Fibroblast of gingiva (primary cell): ENCODE data around the gene RPS6KB2.
"Not testable (repeated sequence)": the region's sequence is repeated elsewhere in the genome, so short reads cannot be mapped to it uniquely, and the experiment has no call there.

ENCODE experiments used
- DNase-seq: peaks from one replicate; pipeline ENCODE4 v3.0.0-alpha.2; 2011; ENCODE audit warnings: low read depth

RPS6KB2 gene

DNA sequence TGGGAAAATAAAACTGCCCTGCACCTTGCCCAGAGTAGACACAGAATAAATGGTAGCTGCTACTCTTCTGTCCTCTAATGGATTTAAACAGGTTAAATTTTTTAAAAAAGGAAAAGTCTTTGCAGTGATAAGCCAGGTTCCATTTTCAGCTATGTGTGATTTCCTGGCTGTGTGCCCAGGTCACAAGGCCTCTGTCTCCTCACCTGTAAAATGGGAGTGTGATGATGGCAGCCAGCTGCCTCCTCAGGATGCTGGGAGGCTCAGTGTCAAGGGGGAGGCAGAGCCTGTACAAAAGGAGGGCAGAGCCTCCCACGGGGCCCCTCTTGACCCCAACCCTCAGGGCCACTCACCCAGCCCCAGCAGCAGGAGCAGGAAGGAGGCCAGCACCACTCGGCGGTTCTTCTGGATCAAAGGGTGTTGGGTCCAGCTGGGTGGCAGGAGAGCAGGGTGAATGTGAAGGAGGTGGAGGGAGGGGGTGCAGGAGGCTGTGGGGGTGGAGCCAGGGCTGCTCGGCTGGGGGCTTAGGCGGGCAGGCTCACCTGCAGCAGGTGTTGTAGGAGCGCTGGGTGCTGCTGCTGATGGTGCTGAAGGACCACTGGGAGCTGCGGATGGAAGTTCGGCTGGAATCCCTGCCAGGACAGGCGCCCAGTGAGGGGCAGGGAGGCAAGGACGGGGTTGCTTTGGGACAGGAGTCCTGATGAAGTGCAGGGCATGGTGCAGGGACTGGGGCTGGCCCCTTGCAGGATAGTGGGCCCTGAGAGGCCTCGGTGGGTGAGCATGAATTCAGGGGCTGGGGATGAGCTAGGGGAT is 38.9 kb downstream of the RPS6KB2 start:
- no peak for DNase-seq

DNA sequence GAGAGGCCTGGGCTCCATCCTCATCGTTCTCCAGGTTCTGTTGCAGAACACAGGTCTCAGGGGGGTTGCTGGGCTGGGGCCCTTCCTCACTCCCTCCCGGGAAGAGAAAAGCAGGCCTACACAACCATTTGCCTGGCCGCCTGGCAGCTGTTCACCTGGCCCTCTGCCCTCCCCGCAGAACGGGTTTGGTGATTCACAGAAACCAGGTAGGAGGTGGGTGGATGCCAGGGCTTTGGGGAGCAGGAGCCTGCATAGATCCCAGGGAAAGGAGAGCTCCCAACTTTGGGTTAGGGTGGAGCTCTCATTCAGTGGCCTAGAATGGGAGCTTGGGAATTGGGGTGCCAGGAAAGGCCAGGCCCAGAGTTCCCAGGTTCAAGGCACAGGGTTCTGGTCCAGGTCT is 39.8 kb downstream of the RPS6KB2 start:
- DNase-seq, result no peak

DNA sequence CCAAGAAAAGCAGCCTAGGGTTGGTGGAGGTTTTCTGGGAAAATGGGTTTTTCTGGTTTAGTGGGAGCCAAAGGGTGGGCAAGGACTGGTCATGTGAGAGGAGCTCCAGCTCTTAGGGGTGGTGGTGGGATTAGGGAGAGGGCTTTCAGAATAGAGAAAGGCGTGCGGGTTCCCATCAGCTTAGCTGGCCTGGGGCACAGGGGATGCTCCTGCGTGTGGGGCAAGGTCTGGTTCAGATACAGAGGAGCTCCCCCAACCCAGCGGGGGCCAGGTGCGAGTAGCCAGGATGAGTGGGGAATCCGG is 40.1 kb downstream of the RPS6KB2 start:
- DNase-seq, result no peak

DNA sequence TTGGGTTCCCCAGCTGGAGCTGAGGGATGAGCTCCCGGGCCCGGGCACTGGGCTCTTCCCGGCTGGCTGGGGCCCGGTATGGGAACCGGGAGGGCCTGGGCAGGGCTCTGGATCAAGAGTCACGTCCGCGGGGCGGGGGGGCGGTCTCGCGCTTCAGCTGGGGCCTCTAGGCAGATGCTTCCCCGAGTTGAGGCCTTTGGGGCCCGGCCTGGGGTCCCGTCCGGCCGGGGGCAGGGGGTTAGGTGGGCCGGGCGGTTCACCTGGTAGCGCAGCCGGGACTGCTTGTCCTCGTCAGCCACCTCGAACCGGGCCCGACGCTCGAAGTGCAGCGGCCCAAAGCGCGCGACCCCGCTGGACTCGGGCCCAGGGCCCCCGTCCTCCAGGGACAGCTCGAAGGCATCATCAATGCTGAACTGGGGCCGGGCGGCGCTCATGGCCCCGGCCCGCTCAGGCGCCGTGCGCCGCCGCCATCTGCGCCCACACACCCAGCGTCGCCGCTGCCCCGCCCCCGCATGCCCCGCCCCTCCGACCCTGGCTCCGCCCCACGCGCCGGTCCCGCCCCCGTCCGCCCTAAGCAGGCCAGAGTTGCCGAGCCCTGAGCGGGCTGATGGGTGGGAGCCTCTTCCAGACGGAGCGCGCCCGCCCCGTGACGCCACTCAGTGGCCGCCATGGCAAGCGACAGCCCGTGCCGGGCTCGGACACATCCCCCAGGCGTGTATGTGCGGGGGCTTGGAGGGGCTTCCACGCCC is 40.6 kb downstream of the RPS6KB2 start, which contains the start of gene TMEM134:
TMEM134 (minus strand) TSS at position 493 of the 749 bp plus-strand sequence; CDS start at position 434, 59 bp downstream.
- peak; percentile 90 for DNase-seq

DNA sequence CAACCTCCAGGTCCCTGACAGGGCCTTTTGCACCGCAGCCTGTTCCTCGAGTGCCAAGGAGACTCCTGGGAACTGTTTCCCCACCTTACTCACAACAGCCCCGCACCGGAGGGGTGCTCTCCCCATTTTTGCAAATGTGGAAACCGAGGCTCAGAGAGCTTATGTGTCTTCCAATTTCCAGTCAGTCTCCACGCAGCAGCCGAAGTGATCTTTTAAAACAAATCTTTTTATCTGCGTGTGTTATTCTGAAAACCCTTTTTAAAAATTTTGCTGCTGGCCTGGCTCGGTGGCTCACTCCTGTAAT is 41.2 kb downstream of the RPS6KB2 start:
- no peak for DNase-seq

DNA sequence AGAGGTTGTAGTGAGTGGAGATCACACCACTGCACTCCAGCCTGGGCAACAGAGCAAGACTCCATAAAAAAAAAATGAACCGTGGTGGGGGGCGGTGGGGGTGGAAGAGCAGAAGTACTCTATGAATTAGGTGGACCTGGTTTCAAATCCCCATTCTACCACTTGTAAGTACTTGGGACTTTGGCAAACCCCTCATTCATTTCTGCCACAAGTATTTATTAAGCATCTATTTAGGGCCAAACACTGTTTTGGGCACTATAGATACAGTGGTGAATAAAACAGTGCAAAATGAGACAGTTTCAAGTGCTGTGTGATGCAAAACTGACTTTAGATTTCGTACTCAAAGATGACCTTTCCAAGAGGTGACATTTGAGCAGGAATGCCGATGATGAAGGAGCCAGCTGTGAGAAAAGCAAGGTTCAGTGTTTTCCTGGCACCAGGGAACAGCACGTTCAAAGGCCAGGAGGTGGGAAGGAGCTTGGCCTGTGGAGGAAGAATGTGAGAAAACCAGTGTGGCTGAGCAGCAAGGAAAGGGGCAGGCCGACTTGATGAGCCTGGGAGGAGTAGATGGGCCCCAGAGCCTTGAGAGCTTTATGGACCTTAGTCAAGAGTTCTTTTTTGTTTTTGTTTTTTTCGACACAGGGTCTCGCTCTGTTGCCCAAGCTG is 42.2 kb downstream of the RPS6KB2 start:
- DNase-seq, result no peak

DNA sequence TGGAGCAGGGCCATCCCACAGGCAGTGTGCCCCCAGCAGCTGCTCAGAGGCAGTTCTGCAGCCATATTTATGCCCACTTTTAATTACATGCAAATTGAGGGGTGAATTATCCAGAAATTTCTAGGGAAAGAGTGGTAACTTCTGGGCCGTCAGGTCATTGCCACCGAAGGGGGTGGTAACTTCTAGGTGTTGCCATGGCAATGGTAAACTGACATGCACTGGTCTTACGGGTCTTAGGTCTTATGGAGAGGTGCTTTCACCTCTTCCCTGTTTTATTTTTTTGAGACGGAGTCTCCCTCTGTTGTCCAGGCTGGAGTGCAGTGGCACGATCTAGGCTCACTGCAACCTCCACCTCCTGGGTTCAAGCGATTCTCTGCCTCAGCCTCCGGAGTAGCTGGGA is 44.6 kb downstream of the RPS6KB2 start:
- no peak for DNase-seq

DNA sequence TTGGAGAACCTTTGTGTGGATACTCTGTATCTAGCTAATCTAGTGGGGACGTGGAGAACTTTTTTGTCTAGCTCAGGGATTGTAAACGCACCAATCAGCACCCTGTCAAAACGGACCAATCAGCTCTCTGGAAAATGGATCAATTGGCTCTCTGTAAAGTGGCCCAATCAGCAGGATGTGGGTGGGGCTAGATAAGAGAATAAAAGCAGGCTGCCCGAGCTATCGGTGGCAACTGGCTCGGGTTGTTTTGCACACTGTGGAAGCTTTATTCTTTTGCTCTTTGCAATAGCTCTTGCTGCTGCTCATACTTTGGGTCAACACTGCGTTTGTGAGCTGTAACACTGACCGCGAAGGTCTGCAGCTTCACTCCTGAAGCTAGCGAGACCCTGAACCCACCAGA is 48.4 kb downstream of the RPS6KB2 start:
- DNase-seq, result not testable (repeated sequence)

DNA sequence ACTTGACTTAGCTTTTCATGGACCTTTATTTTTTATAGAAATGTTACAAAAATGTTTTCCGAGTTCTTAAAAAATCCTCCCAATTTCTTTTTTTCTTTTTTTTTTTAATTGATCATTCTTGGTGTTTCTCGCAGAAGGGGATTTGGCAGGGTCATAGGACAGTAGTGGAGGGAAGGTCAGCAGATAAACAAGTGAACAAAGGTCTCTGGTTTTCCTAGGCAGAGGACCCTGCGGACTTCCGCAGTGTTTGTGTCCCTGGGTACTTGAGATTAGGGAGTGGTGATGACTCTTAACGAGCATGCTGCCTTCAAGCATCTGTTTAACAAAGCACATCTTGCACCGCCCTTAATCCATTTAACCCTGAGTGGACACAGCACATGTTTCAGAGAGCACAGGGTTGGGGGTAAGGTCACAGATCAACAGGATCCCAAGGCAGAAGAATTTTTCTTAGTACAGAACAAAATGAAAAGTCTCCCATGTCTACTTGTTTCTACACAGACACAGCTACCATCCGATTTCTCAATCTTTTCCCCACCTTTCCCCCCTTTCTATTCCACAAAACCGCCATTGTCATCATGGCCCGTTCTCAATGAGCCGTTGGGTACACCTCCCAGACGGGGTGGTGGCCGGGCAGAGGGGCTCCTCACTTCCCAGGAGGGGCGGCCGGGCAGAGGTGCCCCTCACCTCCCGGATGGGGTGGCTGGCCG is 49.2 kb downstream of the RPS6KB2 start:
- not testable (repeated sequence) for DNase-seq

DNA sequence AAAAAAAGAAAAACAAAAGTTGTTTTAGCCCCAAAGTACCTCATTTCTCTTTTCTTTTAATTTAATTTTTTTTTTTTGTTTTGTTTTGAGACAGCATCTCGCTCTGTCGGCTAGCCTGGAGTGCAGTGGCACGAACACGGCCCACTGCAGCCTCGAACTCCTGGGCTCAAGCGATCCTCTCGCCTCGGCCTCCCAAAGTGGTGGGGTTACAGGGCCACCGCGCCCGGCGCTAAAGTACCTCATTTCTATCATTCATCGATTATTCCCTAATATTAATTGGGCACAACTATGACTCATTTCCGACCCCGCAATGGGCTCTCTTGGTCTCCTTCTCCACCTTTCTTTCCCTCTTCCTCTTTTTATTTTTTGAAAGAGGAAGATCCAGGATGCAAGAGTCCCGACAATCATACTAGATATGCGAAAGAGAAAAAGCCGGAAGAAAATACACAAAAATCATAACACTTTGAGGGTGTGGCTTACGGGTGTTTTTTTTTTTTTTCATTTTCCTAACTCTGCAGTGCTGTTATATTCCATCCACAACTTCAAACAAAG is 54.1 kb downstream of the RPS6KB2 start:
- DNase-seq, result no peak

DNA sequence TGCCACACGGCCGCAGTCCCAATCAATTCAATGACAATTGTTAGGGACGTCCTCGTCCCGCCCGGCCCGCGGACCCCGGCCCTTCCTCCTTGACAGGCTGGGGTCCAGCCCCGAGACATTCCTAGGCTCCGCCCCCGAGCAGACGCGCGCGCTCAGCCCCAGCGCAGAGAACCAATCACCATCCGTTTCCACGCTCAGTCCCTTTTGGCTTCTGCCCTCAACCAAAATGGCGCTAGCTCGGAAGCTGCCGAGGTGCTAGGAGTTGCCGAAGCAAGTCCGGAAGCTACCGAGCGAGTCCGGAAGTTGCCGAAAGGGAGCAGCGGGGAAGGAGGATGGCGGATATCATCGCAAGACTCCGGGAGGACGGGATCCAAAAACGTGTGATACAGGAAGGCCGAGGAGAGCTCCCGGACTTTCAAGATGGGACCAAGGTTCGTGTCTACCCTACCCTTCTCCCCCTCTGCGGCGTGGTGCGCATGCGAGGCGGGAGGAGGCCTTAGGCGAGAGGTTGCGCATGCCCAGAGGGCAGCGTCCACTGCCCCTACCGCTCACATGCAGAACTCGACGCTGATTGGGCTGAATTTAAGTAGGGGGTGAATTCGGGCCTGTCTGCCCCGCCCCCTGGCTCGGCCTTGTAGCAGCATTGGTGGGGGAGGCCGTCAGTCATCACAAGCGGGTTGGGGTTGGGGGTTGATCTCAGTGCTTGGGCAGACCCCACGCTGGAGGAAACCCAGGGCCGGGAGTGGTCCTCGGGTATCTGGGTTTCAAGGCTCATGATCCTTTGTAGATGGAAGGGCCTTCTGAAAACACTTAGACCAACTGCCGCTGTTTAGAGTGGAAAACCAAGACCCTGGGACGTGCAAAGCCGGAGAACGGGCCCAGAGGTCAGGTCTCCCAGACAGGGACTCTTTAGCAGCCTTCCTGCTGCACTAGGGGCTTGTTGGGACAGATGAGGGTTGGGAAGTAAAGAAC is 54.8 kb downstream of the RPS6KB2 start, which contains the start of gene AIP:
AIP (plus strand) TSS at position 200 of the 972 bp plus-strand sequence; CDS start at position 333, 133 bp downstream.
- DNase-seq, result peak; percentile 96

DNA sequence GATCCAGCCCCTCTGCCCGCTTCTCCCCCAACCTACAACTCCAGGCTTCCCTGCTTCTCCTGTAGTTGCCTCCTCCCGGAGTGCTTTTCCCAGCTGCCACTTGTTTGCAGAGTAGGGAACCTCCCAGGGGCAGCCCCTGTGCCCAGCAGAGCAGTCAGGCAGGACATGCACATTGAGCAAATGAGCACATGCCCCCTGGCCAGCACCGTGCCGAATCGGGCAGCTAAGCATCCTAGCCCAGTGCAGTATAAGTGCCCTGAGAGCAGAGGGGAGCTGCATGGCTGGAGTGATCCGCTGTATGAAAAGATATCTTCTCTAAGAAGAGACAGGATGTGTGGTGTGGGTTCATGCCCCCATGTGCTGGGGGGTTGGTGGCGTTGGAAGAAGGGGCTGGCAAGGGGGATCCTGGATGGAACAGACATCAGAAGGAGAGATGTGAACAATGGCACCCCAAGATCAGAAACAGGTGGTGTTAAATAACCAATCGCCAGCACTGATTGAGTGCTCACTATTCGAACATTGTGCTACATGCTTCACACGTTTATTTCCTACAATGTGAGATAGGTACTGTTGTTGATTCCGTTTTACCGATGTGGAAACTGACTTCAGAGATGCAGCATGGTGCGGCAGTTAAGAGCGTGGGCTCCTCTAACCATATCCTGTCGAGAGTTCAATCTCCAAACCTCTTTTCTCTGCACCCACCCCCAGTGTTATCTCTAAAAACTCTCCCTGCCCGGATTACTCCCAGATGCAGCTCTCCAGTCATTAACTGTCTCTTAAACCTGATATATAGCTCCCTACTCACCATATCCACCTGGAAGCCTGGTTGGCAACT is 55.8 kb downstream of the RPS6KB2 start:
- no peak for DNase-seq

DNA sequence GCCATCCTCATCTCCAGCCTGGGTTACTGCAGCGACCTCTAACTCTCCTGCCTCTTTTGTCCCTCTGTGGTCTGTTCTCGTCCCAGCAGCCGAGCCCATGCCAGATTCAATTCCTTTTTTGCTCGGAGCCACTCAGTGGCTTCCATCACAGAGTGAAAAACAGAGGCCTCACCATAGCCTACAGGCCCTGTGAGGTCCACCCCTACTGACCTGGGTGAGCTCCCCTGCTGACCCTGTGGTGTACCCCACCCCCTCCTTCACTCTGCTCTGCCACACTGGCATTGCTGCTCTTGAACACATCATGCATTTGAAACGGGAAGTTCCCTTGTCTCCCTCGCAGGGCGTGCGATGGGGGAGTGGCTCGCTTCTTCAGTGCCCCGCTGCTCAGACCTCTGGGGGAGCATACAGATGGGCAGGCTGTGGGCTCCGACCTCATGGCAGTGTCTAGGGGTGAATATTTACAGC is 56.6 kb downstream of the RPS6KB2 start:
- DNase-seq, result no peak
